Kidney (tissue), 14 donors: ENCODE results near the gene HIF3A. TPM values are rescaled to one million over a fixed set of nuclear protein-coding genes. Genes with fewer than 3 reads are reported as not detected.
"Not testable (repeated sequence)": the region's sequence is repeated elsewhere in the genome, so short reads cannot be mapped to it uniquely, and the experiment has no call there.

ENCODE experiments used
- DNase-seq, 5 donors: peaks; one replicate each; pipeline ENCODE4 v3.0.0-alpha.2; 2013 to 2020
- FAIRE-seq: peaks from 2 replicates; lab custom pipeline; 2012; peaks lifted over from hg19 to GRCh38; lab: Jason Lieb, UNC
- H3K27ac ChIP-seq, 2 donors: one replicate each; pipeline ENCODE4 v1.7.0; 2013; ENCODE audit warnings: low read depth in 2 of 2, low read length in 2 of 2, inconsistent platforms in 1 of 2
- H3K27me3 ChIP-seq: one replicate; pipeline ENCODE4 v1.7.1; 2013; ENCODE audit warnings: low read length, inconsistent platforms; ENCODE audit not compliant: control insufficient read depth, insufficient read depth
- H3K36me3 ChIP-seq, 3 donors: one replicate each; pipeline versions ENCODE4 v1.7.0 to v1.7.1; 2013; ENCODE audit warnings: low read length in 3 of 3, control low read depth in 1 of 3, inconsistent platforms in 1 of 3; ENCODE audit not compliant: insufficient read depth in 3 of 3, control insufficient read depth in 2 of 3
- H3K4me1 ChIP-seq, 3 donors: one replicate each; pipeline versions ENCODE4 v1.7.0 to v1.7.1; 2013; ENCODE audit warnings: low read length in 3 of 3, inconsistent platforms in 1 of 3, low read depth in 1 of 3; ENCODE audit not compliant: control insufficient read depth in 2 of 3, insufficient read depth in 2 of 3
- H3K4me3 ChIP-seq, 3 donors: one replicate each; pipeline versions ENCODE4 v1.7.0 to v1.8.1; 2013; ENCODE audit warnings: low read length in 3 of 3, control low read depth in 1 of 3, inconsistent platforms in 1 of 3
- H3K9ac ChIP-seq, 3 donors: one replicate each; pipeline versions ENCODE4 v1.7.0 to v1.7.1; 2013; ENCODE audit warnings: low read length in 3 of 3, control low read depth in 1 of 3, inconsistent platforms in 1 of 3
- H3K9me3 ChIP-seq, 3 donors: one replicate each; pipeline versions ENCODE4 v1.7.0 to v1.7.1; 2013; ENCODE audit warnings: low read length in 3 of 3, control low read depth in 1 of 3, inconsistent platforms in 1 of 3; ENCODE audit not compliant: control insufficient read depth in 2 of 3, insufficient read depth in 1 of 3
- intact Hi-C: fragments of 100-400 bp; cut with DNase I; formaldehyde crosslinking; loops from one replicate; pipeline ENCODE4 v1.11.1; 2022
- polyA plus RNA-seq: library from polyadenylated mRNA; stranded (reverse); fragments of 350-450 nt; fragmentation: Illumina TruSeq; extraction: RNeasy Lipid Tissue Mini Kit (QIAGEN cat#74804); gene quantifications from one replicate; pipeline ENCODE4 v1.2.3, GENCODE V29; 2014; ENCODE audit warnings: low read depth, low replicate concordance; ENCODE audit not compliant: insufficient read depth
- total RNA-seq: library from RNA; stranded (reverse); fragmentation: NEBNext Ultra II Directional; extraction: Animal tissue kit (Norgen Biotek cat#: 25700); gene quantifications from one replicate; pipeline ENCODE4 v1.2.1, GENCODE V29; 2021
- TF ChIP-seq, protein P1 (sequence below): IDR thresholded peaks from 3 replicates; pipeline ENCODE4 v1.5.1; 2012; ENCODE audit warnings: mild to moderate bottlenecking, moderate library complexity, borderline replicate concordance; ENCODE audit not compliant: insufficient read depth; ENCODE audit errors: extremely low read depth
- donor health status: control.
- donor health status: control.
- donor health status: control.
- donor health status: control.
- donor health status: control.
- donor health status: DM: yes; HTN: yes; CAD: no.
- donor health status: Normal renal cell carcinoma (clear cell type).

HIF3A gene
- total and polyA plus RNA-seq, 2 donors from 2014 or later, result 3.3 to 40.4 TPM

DNA sequence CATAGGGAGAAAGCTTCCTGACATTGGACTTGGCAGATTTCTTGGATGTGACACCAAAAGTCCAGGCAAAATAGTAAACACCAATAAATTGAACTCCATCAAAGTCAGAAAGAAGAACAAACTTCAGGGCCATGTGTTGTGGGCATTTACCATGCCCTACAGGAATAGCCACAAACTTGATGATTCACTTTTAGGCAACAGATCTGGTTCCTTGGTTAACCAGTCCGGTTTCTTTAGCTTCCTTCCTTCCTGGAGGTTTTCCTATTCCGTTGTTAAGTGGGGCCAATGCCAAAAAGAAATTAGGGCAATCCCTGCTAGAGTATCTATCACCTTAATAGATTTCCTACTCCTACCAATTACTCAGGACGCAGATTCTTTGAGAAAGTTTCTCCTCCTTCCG, 42.1 kb upstream of the HIF3A start:
- Histone ChIP-seq H3K4me1 (no peaks in the 10 kb centered on the region), H3K9me3 (no peaks in the 10 kb centered on the region), H3K27ac (no peak overlapping the region), H3K27me3 (no peaks in the 10 kb centered on the region), H3K36me3 (no peaks in the 10 kb centered on the region), H3K9ac (no peak overlapping the region), H3K4me3 (no peak overlapping the region)
- DNase-seq, result no peak
- FAIRE-seq, result no peak
- intact Hi-C loops, result no loop called here
- TF ChIP-seq, protein P1, sequence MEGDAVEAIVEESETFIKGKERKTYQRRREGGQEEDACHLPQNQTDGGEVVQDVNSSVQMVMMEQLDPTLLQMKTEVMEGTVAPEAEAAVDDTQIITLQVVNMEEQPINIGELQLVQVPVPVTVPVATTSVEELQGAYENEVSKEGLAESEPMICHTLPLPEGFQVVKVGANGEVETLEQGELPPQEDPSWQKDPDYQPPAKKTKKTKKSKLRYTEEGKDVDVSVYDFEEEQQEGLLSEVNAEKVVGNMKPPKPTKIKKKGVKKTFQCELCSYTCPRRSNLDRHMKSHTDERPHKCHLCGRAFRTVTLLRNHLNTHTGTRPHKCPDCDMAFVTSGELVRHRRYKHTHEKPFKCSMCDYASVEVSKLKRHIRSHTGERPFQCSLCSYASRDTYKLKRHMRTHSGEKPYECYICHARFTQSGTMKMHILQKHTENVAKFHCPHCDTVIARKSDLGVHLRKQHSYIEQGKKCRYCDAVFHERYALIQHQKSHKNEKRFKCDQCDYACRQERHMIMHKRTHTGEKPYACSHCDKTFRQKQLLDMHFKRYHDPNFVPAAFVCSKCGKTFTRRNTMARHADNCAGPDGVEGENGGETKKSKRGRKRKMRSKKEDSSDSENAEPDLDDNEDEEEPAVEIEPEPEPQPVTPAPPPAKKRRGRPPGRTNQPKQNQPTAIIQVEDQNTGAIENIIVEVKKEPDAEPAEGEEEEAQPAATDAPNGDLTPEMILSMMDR, result no peak

DNA sequence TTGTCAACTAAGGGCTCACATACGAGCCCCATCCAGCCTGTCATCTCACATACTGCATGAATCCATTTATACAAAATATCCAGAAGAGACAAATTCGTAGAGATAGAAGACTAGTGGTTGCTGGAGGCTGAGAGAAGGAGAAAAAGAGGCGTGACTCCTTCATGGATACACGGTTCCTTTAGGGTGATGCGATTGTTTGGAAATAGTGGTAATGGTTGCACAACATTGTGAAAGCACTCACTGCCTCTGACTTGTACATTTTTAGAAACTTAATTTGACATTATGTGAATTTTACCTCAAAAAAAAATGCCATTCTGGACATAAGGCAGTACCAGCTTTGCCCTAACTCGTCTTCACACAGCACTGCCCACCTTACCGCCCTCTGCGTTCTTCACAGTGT, 40.0 kb upstream of the HIF3A start:
- TF ChIP-seq, protein P1, result no peak
- Histone ChIP-seq H3K36me3 (no peaks in the 10 kb centered on the region), H3K9me3 (no peaks in the 10 kb centered on the region), H3K9ac (no peak overlapping the region), H3K4me3 (no peak overlapping the region), H3K27ac (no peak overlapping the region), H3K27me3 (no peaks in the 10 kb centered on the region), H3K4me1 (no peaks in the 10 kb centered on the region)
- FAIRE-seq, result no peak
- intact Hi-C loops, result no loop called here
- no peak for DNase-seq

DNA sequence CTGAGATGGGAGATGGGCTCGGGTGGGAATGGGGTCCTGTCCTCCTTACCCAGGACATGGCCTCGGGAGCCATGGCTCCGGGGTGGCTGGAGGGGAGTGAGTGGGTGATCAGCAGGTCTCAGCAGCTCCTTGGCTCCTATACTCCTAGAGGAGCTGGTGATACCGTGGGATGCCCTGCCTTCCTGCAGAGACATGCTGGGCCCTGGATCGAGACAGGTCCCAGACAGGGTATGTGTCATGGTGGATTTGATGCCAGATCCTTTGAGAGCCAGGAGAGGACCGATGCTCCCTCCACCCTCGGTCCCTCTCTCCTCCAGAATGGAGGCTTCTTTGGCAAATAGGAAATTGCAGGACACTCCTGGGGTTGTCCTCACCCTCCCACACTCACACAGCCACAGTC, 35.3 kb upstream of the HIF3A start:
- intact Hi-C loops, result loop anchor here (10.0 kb wide), 1 partner anchor 237 kb away; the partner anchor contains the start of gene PGLYRP1
- DNase-seq, H3K9me3 ChIP-seq, H3K27me3 ChIP-seq, H3K36me3 ChIP-seq, FAIRE-seq, H3K9ac ChIP-seq, H3K4me3 ChIP-seq, H3K4me1 ChIP-seq, H3K27ac ChIP-seq: not testable (repeated sequence)

DNA sequence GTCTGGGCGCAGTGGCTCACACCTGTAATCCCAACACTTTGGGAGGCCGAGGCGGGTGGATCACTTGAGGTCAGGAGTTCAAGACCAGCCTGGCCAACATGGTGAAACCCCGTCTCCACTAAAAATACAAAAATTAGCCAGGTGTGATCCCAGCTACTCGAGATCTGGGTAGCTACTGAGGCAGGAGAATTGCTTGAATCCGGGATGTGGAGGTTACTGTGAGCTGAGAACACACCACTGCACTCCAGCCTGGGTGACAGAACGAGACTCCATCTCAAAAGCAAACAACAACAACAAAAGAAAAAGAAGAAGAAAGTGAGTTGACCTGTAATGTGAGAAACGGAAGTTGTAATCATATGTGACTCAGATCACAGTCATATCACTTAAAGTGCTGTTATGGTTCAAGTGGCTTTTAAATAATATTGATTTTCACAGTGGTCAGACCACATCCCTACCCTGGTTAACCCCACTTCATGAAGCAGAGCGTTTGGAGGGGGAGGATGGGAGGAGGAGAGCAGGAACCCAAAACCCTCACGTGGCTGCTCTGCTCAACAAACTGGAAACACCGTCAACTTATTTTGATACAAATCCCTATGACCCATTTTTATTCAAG, 34.1 kb upstream of the HIF3A start:
- not testable (repeated sequence) for FAIRE-seq, H3K27ac ChIP-seq, H3K36me3 ChIP-seq, H3K4me3 ChIP-seq, H3K27me3 ChIP-seq, H3K4me1 ChIP-seq, DNase-seq, H3K9me3 ChIP-seq, H3K9ac ChIP-seq
- intact Hi-C loops, result loop anchor here (10.0 kb wide), 1 partner anchor 238 kb away; the partner anchor contains the start of gene PGLYRP1

DNA sequence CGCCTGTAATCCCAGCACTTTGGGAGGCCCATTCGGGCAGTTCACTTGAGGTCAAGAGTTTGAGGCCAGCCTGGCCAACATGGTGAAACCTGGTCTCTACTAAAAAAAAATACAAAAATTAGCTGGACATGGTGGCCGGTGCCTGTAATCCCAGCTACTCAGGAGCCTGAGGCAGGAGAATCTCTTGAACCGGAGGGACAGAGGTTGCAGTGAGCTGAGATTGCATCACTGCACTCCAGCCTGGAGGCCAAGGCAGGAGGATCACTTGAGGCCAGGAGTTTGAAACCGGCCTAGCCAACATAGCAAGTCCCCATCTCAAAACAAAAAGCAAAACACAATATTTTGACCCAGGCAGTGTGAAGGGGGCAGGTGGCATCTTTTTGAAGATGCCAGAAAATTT, 32.0 kb upstream of the HIF3A start:
- intact Hi-C loops, result loop anchor here (10.0 kb wide), 1 partner anchor 240 kb away; the partner anchor contains the start of gene PGLYRP1
- not testable (repeated sequence) for FAIRE-seq

More for the DNA sequence above, 32.0 kb upstream of the HIF3A start:
- not testable (repeated sequence) for H3K27ac ChIP-seq, H3K9ac ChIP-seq, H3K9me3 ChIP-seq, DNase-seq, H3K36me3 ChIP-seq, H3K27me3 ChIP-seq, H3K4me3 ChIP-seq, H3K4me1 ChIP-seq
